H1 (cell line): ENCODE measurements around the gene RAMP3. TPM values are rescaled to one million over a fixed set of nuclear protein-coding genes. Genes with fewer than 3 reads are reported as not detected.

Experiments
- CTCF ChIA-PET: fragments of 300-600 bp; sonication (Branson Sonifier 250); formaldehyde crosslinking; loops from one replicate; lab custom pipeline; 2021; ENCODE audit not compliant: partially characterized antibody; lab: Charles Lee
- POLR2A ChIA-PET: fragments of 300-600 bp; sonication (Branson Sonifier 250); formaldehyde crosslinking; loops from one replicate; lab custom pipeline; 2021; ENCODE audit warnings: inconsistent platforms; ENCODE audit not compliant: partially characterized antibody; lab: Charles Lee
- DNase-seq, 2 experiments: peaks; one replicate each; pipeline versions ENCODE4 v3.0.0 to v3.0.0-alpha.2; 2010 to 2022; ENCODE audit warnings: low spot score in 2 of 2, low read depth in 1 of 2, mixed read lengths in 1 of 2
- FAIRE-seq: peaks from 2 replicates; lab custom pipeline; 2011; peaks lifted over from hg19 to GRCh38; lab: Jason Lieb, UNC
- H2AFZ ChIP-seq: 2 replicates; pipeline ENCODE4 v1.8.1; 2012; ENCODE audit warnings: low read length, inconsistent platforms
- H2AK5ac ChIP-seq: 2 replicates; pipeline ENCODE4 v1.6.1; 2013; ENCODE audit warnings: low read depth, low read length
- H2BK120ac ChIP-seq: replicated peaks from 2 replicates; pipeline ENCODE3; 2013; ENCODE audit warnings: low read depth, low read length, inconsistent platforms
- H2BK12ac ChIP-seq: 2 replicates; pipeline ENCODE4 v1.6.1; 2013; ENCODE audit warnings: low read depth, low read length
- H2BK15ac ChIP-seq: 2 replicates; pipeline ENCODE4 v1.6.1; 2013; ENCODE audit warnings: low read length
- H2BK20ac ChIP-seq: 2 replicates; pipeline ENCODE4 v1.6.1; 2013; ENCODE audit warnings: low read length
- H2BK5ac ChIP-seq: 2 replicates; pipeline ENCODE4 v1.6.1; 2013; ENCODE audit warnings: low read depth, low read length
- H3K14ac ChIP-seq: 2 replicates; pipeline ENCODE4 v1.6.1; 2013; ENCODE audit warnings: inconsistent platforms; ENCODE audit not compliant: insufficient read length
- H3K18ac ChIP-seq: 2 replicates; pipeline ENCODE4 v1.6.1; 2013; ENCODE audit warnings: low read length; ENCODE audit errors: extremely low read depth
- H3K23ac ChIP-seq: 2 replicates; pipeline ENCODE4 v1.6.1; 2013; ENCODE audit warnings: inconsistent platforms; ENCODE audit not compliant: insufficient read length
- H3K23me2 ChIP-seq: 2 replicates; pipeline ENCODE4 v1.6.1; 2013; ENCODE audit warnings: low read depth, low read length
- H3K27ac ChIP-seq: 2 replicates; pipeline ENCODE4 v1.6.1; 2011; ENCODE audit warnings: low read depth, low read length, inconsistent platforms
- H3K27me3 ChIP-seq, 4 experiments: replicated peaks in 1 of 4; 1 replicate in 1 of 4; 2 replicates in 3 of 4; pipeline versions ENCODE4 v1.6.1 to v1.8.1; 2011 to 2013; ENCODE audit warnings: low read length in 3 of 4, mild to moderate bottlenecking in 3 of 4, inconsistent platforms in 2 of 4, mixed read lengths in 2 of 4, moderate library complexity in 1 of 4; ENCODE audit not compliant: control insufficient read depth in 3 of 4, insufficient read depth in 3 of 4; ENCODE audit errors: extremely low read depth in 1 of 4
- H3K36me3 ChIP-seq, 4 experiments: 2 replicates each; pipeline versions ENCODE4 v1.6.1 to v1.8.1; 2011 to 2013; ENCODE audit warnings: mild to moderate bottlenecking in 4 of 4, low read length in 3 of 4, moderate library complexity in 2 of 4, control low read depth in 1 of 4, inconsistent platforms in 1 of 4; ENCODE audit not compliant: insufficient read depth in 4 of 4, control insufficient read depth in 2 of 4
- H3K4ac ChIP-seq: replicated peaks from 2 replicates; pipeline ENCODE3; 2013; ENCODE audit warnings: low read length, low read depth, mixed read lengths, inconsistent platforms; ENCODE audit not compliant: insufficient read length
- H3K4me1 ChIP-seq, 4 experiments: replicated peaks in 1 of 4; 1 replicate in 1 of 4; 2 replicates in 3 of 4; pipeline versions ENCODE4 v1.6.1 to v1.8.1; 2011 to 2013; ENCODE audit warnings: low read length in 3 of 4, inconsistent platforms in 2 of 4, mixed read lengths in 1 of 4; ENCODE audit not compliant: insufficient read depth in 4 of 4, control insufficient read depth in 3 of 4
- H3K4me2 ChIP-seq, 2 experiments: 2 replicates each; pipeline versions ENCODE4 v1.6.1 to v1.8.1; 2011 to 2013; ENCODE audit warnings: low read depth in 2 of 2, low read length in 2 of 2, control low read depth in 1 of 2, inconsistent platforms in 1 of 2, mild to moderate bottlenecking in 1 of 2; ENCODE audit not compliant: insufficient read depth in 1 of 2
- H3K4me3 ChIP-seq, 4 experiments: fragments of 200-600, 300-600 bp in 1 of 4; sonication (generic), shearing (Covaris generic), sonication (Bioruptor Twin) in 1 of 4; 2 replicates each; pipeline versions ENCODE4 v1.5.1 to v1.8.1; 2011 to 2016; ENCODE audit warnings: low read length in 4 of 4, low read depth in 3 of 4, control low read depth in 2 of 4, inconsistent platforms in 2 of 4, mild to moderate bottlenecking in 2 of 4, mixed read lengths in 1 of 4, moderate library complexity in 1 of 4; ENCODE audit not compliant: insufficient read depth in 2 of 4; ENCODE audit errors: extremely low read depth in 1 of 4
- H3K56ac ChIP-seq: replicated peaks from 2 replicates; pipeline ENCODE3; 2013; ENCODE audit warnings: low read depth, mild to moderate bottlenecking, mixed read lengths, low read length, inconsistent platforms; ENCODE audit not compliant: insufficient read length
- H3K79me1 ChIP-seq: 2 replicates; pipeline ENCODE4 v1.6.1; 2013; ENCODE audit warnings: low read depth, low read length, control low read depth
- H3K79me2 ChIP-seq, 2 experiments: 2 replicates each; pipeline versions ENCODE4 v1.6.1 to v1.8.1; 2012 to 2013; ENCODE audit warnings: low read length in 2 of 2, mild to moderate bottlenecking in 2 of 2, inconsistent platforms in 1 of 2; ENCODE audit not compliant: insufficient read depth in 2 of 2, control insufficient read depth in 1 of 2
- H3K9ac ChIP-seq, 4 experiments: replicated peaks in 1 of 4; 1 replicate in 1 of 4; 2 replicates in 3 of 4; pipeline versions ENCODE4 v1.6.1 to v1.8.1; 2011 to 2013; ENCODE audit warnings: low read depth in 3 of 4, low read length in 3 of 4, control low read depth in 2 of 4, mild to moderate bottlenecking in 2 of 4, moderate library complexity in 2 of 4, inconsistent platforms in 1 of 4; ENCODE audit errors: extremely low read depth in 1 of 4
- H3K9me3 ChIP-seq, 2 experiments: 2 replicates each; pipeline versions ENCODE4 v1.6.1 to v1.8.1; 2012 to 2013; ENCODE audit warnings: mild to moderate bottlenecking in 2 of 2, moderate library complexity in 2 of 2, control low read depth in 1 of 2, inconsistent platforms in 1 of 2, low read depth in 1 of 2, low read length in 1 of 2, mixed read lengths in 1 of 2; ENCODE audit not compliant: insufficient read depth in 2 of 2
- H4K20me1 ChIP-seq, 2 experiments: replicated peaks in 1 of 2; 2 replicates each; pipeline versions ENCODE3 to v1.8.1; 2011 to 2013; ENCODE audit warnings: inconsistent platforms in 2 of 2, low read length in 2 of 2, mild to moderate bottlenecking in 1 of 2; ENCODE audit not compliant: insufficient read depth in 2 of 2, control insufficient read depth in 1 of 2
- H4K5ac ChIP-seq: 2 replicates; pipeline ENCODE4 v1.6.1; 2013; ENCODE audit warnings: low read length, low read depth, mixed read lengths, inconsistent platforms; ENCODE audit not compliant: insufficient read length
- H4K8ac ChIP-seq: 2 replicates; pipeline ENCODE4 v1.8.0; 2013; ENCODE audit warnings: mild to moderate bottlenecking, moderate library complexity, low read length, inconsistent platforms; ENCODE audit not compliant: insufficient read depth; ENCODE audit errors: extremely low read depth
- H4K91ac ChIP-seq: replicated peaks from 2 replicates; pipeline ENCODE3; 2013; ENCODE audit warnings: low read length, mixed read lengths, inconsistent platforms; ENCODE audit not compliant: insufficient read length
- HDAC2 ChIP-seq, 2 experiments: fragments of 300-600 bp in 1 of 2; sonication (generic) in 1 of 2; IDR thresholded peaks; 2 replicates each; pipeline ENCODE4 v1.6.1; 2011 to 2012; ENCODE audit warnings: low read depth in 2 of 2, low read length in 2 of 2, mild to moderate bottlenecking in 2 of 2, moderate library complexity in 2 of 2, borderline replicate concordance in 1 of 2, inconsistent platforms in 1 of 2
- WGBS, 2 experiments: shearing (Covaris generic) in 1 of 2; methylation state at CpG; one replicate each; pipeline versions ENCODE4 v1.1.6 to v1.1.7; 2013 to 2015; ENCODE audit warnings: low lambda C conversion rate in 2 of 2, mixed read lengths in 2 of 2, inconsistent platforms in 1 of 2, low coverage in 1 of 2, missing lambda C conversion rate in 1 of 2; ENCODE audit not compliant: insufficient replicate concordance in 2 of 2, insufficient coverage in 1 of 2, insufficient read length in 1 of 2; ENCODE audit errors: extremely low coverage in 1 of 2, missing lambda C conversion rate in 1 of 2; 5-methylcytosine and 5-hydroxymethylcytosine counted together
- polyA plus RNA-seq, 7 experiments: library from polyadenylated mRNA; depleted of rRNA in 3 of 7; stranded (reverse) in 5 of 7; unstranded in 2 of 7; fragments of >200 nt in 5 of 7; fragments of 200-250 nt in 2 of 7; gene quantifications; 1 replicate in 5 of 7; 2 replicates in 1 of 7; 4 replicates in 1 of 7; pipeline versions ENCODE4 v1.2.1 to v1.2.3, GENCODE V29; 2011 to 2013; ENCODE audit warnings: missing spikeins in 2 of 7, mixed read lengths in 2 of 7
- total RNA-seq: library from RNA; stranded (reverse); fragmentation: NEBNext Ultra II Directional; extraction: Animal tissue kit (Norgen Biotek cat#: 25700); gene quantifications from 2 replicates; pipeline ENCODE4 v1.2.1, GENCODE V29; 2021
- TF ChIP-seq, protein P1 (sequence below), 3 experiments: IDR thresholded peaks; 1 replicate in 2 of 3; 2 replicates in 1 of 3; pipeline versions ENCODE4 v1.5.1 to v1.6.1; 2011; ENCODE audit warnings: low read length in 3 of 3, mild to moderate bottlenecking in 3 of 3, inconsistent platforms in 2 of 3, low read depth in 1 of 3, moderate library complexity in 1 of 3; ENCODE audit not compliant: insufficient read depth in 1 of 3; ENCODE audit errors: control extremely low read depth in 1 of 3

RAMP3 gene
- total and polyA plus RNA-seq, 2 of the 8 experiments (the other 6 are each of a cell fraction or from before 2014, with no cell fraction given), result 0.88 to 0.98 TPM

- Histone ChIP-seq H2AFZ (no peak overlapping the region), H3K27me3 (peaks cover 0 to 12% (median 10%) of the 10 kb centered on the region in 4 experiments; a peak in 5 of 7 replicates), H3K9ac (no peak overlapping the region), H3K23me2 (peaks cover 6% of the 10 kb centered on the region), H4K20me1 (peaks cover 0 to 7% of the 10 kb centered on the region in 2 experiments), H3K9me3 (no peaks in the 10 kb centered on the region), H2BK20ac (no peak overlapping the region), H3K27ac (no peak overlapping the region), H3K4ac (no peak overlapping the region), H3K36me3 (no peaks in the 10 kb centered on the region), H2BK120ac (no peak overlapping the region), H2AK5ac (no peak overlapping the region; the same call in 1 of the 2 replicates), H3K4me2 (no peak overlapping the region), H3K79me2 (no peaks in the 10 kb centered on the region), H2BK12ac (no peak overlapping the region), H4K91ac (no peak overlapping the region), H3K14ac (no peak overlapping the region), H3K18ac (no peak overlapping the region), H4K8ac (no peak overlapping the region), H2BK15ac (no peak overlapping the region), H3K4me3 (no peak overlapping the region), H3K4me1 (peaks cover 0 to 5% (median 0%) of the 10 kb centered on the region in 4 experiments; a peak in 3 of 7 replicates), H3K23ac (no peak overlapping the region), H3K56ac (no peak overlapping the region), H3K79me1 (no peaks in the 10 kb centered on the region), H2BK5ac (no peak overlapping the region), H4K5ac (no peak overlapping the region)
- no peak for FAIRE-seq
- ChIA-PET POLR2A (no interaction called here), CTCF (interaction anchor here (0.6 to 6.2 kb wide), 10 partner anchors 8 to 107 kb away, joined by 3 to 56 read pairs (median 3); no protein-coding TSS in a partner anchor)
- DNase-seq, result no peak
- TF ChIP-seq, protein P1, sequence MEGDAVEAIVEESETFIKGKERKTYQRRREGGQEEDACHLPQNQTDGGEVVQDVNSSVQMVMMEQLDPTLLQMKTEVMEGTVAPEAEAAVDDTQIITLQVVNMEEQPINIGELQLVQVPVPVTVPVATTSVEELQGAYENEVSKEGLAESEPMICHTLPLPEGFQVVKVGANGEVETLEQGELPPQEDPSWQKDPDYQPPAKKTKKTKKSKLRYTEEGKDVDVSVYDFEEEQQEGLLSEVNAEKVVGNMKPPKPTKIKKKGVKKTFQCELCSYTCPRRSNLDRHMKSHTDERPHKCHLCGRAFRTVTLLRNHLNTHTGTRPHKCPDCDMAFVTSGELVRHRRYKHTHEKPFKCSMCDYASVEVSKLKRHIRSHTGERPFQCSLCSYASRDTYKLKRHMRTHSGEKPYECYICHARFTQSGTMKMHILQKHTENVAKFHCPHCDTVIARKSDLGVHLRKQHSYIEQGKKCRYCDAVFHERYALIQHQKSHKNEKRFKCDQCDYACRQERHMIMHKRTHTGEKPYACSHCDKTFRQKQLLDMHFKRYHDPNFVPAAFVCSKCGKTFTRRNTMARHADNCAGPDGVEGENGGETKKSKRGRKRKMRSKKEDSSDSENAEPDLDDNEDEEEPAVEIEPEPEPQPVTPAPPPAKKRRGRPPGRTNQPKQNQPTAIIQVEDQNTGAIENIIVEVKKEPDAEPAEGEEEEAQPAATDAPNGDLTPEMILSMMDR (IDR thresholded peaks at IDR 0.05; ENCODE audit: control extremely low read depth in 1 of 3, insufficient read depth in 1 of 3, low read depth in 1 of 3, low read length in 3 of 3), result peak in 1 of 3 experiments; percentile 3; a peak in 1 of 4 replicates
- no peak for TF ChIP-seq HDAC2 (IDR thresholded peaks at IDR 0.05; ENCODE audit: borderline replicate concordance in 1 of 2, low read depth in 2 of 2, low read length in 2 of 2)
- 80% methylated on average over 3 of the region's 3 CpGs; no CpG with 5 or more reads in 1 of the 2 experiments for WGBS, 2 experiments
Measured at GRCh38 chr7:45153233-45153632, 4.4 kb upstream of the RAMP3 start.
